Parathyroid adenoma (tissue), 2 donors: ENCODE measurements around the gene OR52K2.
A peak's percentile ranks its signal among the peaks of the same experiment; 100 is the strongest.
"Not testable (repeated sequence)": the region's sequence is repeated elsewhere in the genome, so short reads cannot be mapped to it uniquely, and the experiment has no call there.

ENCODE experiments used
- H2AFZ ChIP-seq: fragments of 300-600 bp; sonication (generic); one replicate; pipeline ENCODE4 v1.7.0; 2017; ENCODE audit warnings: antibody characterized with exemption, mild to moderate bottlenecking
- H3K27ac ChIP-seq: fragments of 300-600 bp; sonication (generic); one replicate; pipeline ENCODE4 v1.7.0; 2017
- H3K27me3 ChIP-seq: fragments of 300-600 bp; sonication (generic); one replicate; pipeline ENCODE4 v1.7.0; 2017; ENCODE audit warnings: low read length; ENCODE audit not compliant: control insufficient read depth, insufficient read depth
- H3K36me3 ChIP-seq: fragments of 300-600 bp; sonication (generic); one replicate; pipeline ENCODE4 v1.7.0; 2017; ENCODE audit warnings: low read length; ENCODE audit not compliant: control insufficient read depth, insufficient read depth
- H3K4me1 ChIP-seq: fragments of 300-600 bp; sonication (generic); one replicate; pipeline ENCODE4 v1.7.0; 2017; ENCODE audit warnings: control low read depth
- H3K4me2 ChIP-seq: fragments of 300-600 bp; sonication (generic); one replicate; pipeline ENCODE4 v1.7.0; 2017; ENCODE audit warnings: low read length
- H3K4me3 ChIP-seq: fragments of 300-600 bp; sonication (generic); one replicate; pipeline ENCODE4 v1.7.0; 2017; ENCODE audit warnings: low read depth, low read length
- H3K79me2 ChIP-seq: fragments of 300-600 bp; sonication (generic); one replicate; pipeline ENCODE4 v1.7.0; 2017; ENCODE audit warnings: control low read depth
- H3K9ac ChIP-seq: fragments of 300-600 bp; sonication (generic); one replicate; pipeline ENCODE4 v1.7.0; 2017; ENCODE audit warnings: mild to moderate bottlenecking
- H3K9me3 ChIP-seq: fragments of 300-600 bp; sonication (generic); one replicate; pipeline ENCODE4 v1.7.0; 2017; ENCODE audit warnings: low read length; ENCODE audit not compliant: control insufficient read depth
- TF ChIP-seq, protein P1 (sequence below): fragments of 300-600 bp; sonication (generic); IDR thresholded peaks from one replicate; pipeline ENCODE4 v1.7.0; 2017; ENCODE audit warnings: antibody characterized with exemption, mild to moderate bottlenecking
- donor health status: primary hyperparathyroidism.

The OR52K2 gene

DNA sequence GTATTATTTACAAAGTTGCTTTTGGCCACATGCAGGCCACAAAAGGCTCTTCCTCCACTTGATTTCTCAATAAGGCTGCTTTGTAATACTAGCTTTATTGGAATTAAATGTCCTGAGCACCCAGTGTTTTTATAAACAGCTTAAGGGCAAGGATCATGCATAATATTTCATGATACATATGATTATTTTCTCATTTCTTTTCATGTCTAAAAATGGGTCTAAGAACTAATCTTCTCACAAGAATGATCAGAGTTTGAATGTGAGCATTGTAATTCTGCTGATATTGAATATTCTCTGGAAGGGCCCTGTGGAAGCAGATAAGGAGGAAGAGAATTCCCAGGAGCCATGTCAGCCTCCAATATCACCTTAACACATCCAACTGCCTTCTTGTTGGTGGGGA is at the start of gene OR52K2:
TSS of gene OR52K2 (plus strand) at position 301 of the 400 bp plus-strand sequence. CDS start at position 346, 45 bp downstream.
- H3K36me3 ChIP-seq: no peaks in the 10 kb centered on the region
- TF ChIP-seq, protein P1, sequence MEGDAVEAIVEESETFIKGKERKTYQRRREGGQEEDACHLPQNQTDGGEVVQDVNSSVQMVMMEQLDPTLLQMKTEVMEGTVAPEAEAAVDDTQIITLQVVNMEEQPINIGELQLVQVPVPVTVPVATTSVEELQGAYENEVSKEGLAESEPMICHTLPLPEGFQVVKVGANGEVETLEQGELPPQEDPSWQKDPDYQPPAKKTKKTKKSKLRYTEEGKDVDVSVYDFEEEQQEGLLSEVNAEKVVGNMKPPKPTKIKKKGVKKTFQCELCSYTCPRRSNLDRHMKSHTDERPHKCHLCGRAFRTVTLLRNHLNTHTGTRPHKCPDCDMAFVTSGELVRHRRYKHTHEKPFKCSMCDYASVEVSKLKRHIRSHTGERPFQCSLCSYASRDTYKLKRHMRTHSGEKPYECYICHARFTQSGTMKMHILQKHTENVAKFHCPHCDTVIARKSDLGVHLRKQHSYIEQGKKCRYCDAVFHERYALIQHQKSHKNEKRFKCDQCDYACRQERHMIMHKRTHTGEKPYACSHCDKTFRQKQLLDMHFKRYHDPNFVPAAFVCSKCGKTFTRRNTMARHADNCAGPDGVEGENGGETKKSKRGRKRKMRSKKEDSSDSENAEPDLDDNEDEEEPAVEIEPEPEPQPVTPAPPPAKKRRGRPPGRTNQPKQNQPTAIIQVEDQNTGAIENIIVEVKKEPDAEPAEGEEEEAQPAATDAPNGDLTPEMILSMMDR: no peak
- no peaks in the 10 kb centered on the region for H3K79me2 ChIP-seq
- H2AFZ ChIP-seq: peak within 1 kb of the TSS; percentile 16
- H3K4me3 ChIP-seq: no peak within 1 kb of the TSS
- peak within 1 kb of the TSS; percentile 65 for H3K27ac ChIP-seq
- H3K4me2 ChIP-seq: no peak within 1 kb of the TSS
- peaks cover 18% of the 10 kb centered on the region for H3K4me1 ChIP-seq
- H3K9ac ChIP-seq: no peak within 1 kb of the TSS
- no peaks in the 10 kb centered on the region for H3K27me3 ChIP-seq
- no peaks in the 10 kb centered on the region for H3K9me3 ChIP-seq

DNA sequence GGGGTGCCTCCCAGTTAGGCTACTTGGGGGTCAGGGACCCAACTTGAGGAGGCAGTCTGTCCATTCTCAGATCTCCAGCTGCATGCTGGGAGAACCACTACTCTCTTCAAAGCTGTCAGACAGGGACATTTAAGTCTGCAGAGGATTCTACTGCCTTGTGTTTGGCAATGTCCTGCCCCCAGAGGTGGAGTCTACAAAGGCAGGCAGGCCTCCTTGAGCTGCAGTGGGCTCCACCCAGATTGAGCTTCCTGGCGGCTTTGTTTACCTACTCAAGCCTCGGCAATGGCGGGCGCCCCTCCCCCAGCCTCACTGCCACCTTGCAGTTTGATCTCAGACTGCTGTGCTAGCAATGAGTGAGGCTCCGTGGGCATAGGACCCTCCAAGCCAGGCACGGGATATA is 42.9 kb upstream of the OR52K2 start:
- H3K79me2 ChIP-seq, H3K27me3 ChIP-seq: not testable (repeated sequence)

DNA sequence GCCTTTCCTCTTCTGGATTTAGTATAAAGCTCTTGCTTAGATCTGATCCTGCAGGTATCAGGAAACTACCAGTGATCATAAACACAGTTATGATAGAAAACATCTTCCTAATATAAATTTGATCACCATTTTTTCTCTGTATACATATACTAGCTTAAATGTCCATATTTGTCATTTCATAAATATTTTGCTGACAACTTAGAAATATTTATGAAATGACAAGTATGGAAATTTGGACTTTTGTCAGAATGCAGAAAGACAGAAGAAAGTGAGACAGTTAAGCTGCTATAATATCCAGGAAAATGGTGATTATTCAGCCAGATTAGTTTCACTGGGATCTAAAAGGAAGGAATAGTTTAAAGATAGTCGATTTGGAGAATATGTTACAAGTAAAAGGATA is 32.8 kb upstream of the OR52K2 start:
- Histone ChIP-seq H3K4me1 (peaks cover 3% of the 10 kb centered on the region), H3K4me3 (no peak overlapping the region), H2AFZ (no peak overlapping the region), H3K9me3 (no peaks in the 10 kb centered on the region), H3K9ac (no peak overlapping the region), H3K4me2 (no peak overlapping the region), H3K79me2 (no peaks in the 10 kb centered on the region), H3K27me3 (no peaks in the 10 kb centered on the region), H3K36me3 (no peaks in the 10 kb centered on the region), H3K27ac (no peak overlapping the region)
- TF ChIP-seq, protein P1: no peak

More for the DNA sequence above, 42.9 kb upstream of the OR52K2 start:
- not testable (repeated sequence) for H3K4me2 ChIP-seq, H3K9me3 ChIP-seq, H3K36me3 ChIP-seq, H2AFZ ChIP-seq, H3K27ac ChIP-seq, H3K4me1 ChIP-seq, H3K9ac ChIP-seq, H3K4me3 ChIP-seq

DNA sequence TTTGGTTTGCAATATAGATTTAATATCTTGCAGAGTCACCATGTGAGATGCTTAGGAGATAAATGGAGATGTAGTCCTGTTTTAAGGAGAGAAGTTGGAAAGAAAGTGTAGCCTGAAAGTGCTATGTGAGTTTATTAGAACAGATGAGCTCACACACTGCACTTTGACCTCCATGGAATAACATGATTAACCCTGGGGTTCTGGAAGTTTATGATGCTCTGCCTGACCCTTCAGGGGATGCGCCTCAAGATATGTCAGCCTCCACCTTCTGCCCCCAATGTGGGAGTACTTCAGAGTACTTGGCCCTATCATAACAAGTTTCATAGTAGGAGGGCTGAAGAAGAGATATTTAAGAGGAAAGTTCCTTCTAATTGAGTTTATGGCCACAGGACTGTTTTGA is 32.3 kb upstream of the OR52K2 start:
- Histone ChIP-seq H3K9me3 (no peaks in the 10 kb centered on the region), H3K27ac (no peak overlapping the region), H3K79me2 (no peaks in the 10 kb centered on the region), H3K36me3 (no peaks in the 10 kb centered on the region), H3K27me3 (no peaks in the 10 kb centered on the region), H3K9ac (no peak overlapping the region), H2AFZ (no peak overlapping the region), H3K4me3 (no peak overlapping the region), H3K4me2 (no peak overlapping the region), H3K4me1 (peaks cover 3% of the 10 kb centered on the region)
- TF ChIP-seq, protein P1: no peak

DNA sequence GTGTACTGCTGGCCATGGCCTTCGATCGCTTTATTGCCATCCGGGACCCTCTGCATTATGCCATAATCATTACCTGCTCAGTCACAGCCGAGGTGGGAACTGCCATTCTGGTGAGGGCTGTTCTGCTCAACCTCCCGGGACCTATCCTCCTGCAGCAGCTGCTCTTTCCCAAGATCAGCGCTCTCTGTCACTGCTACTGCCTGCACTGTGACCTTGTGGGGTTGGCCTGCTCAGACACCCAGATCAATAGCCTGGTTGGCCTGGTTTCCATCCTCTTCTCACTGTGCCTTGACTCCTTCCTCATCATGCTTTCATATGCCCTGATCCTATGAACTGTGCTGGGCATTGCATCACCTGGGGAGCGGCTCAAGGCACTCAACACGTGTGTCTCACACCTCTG is 30.7 kb upstream of the OR52K2 start:
- peaks cover 3% of the 10 kb centered on the region for H3K4me1 ChIP-seq
- H3K9ac ChIP-seq: no peak overlapping the region
- no peak overlapping the region for H3K4me2 ChIP-seq
- no peak overlapping the region for H3K27ac ChIP-seq
- H3K36me3 ChIP-seq: no peaks in the 10 kb centered on the region
- no peaks in the 10 kb centered on the region for H3K79me2 ChIP-seq
- H3K4me3 ChIP-seq: no peak overlapping the region
- no peak overlapping the region for H2AFZ ChIP-seq
- H3K27me3 ChIP-seq: no peaks in the 10 kb centered on the region
- TF ChIP-seq, protein P1: no peak
- H3K9me3 ChIP-seq: no peaks in the 10 kb centered on the region
